Umbilical cord (tissue), 2 donors: ENCODE results near the gene CDH18. TPM values are rescaled to one million over a fixed set of nuclear protein-coding genes. Genes with fewer than 3 reads are reported as not detected.

Experiments used
- DNase-seq: peaks from one replicate; pipeline ENCODE4 v3.0.0-alpha.2; 2015; ENCODE audit warnings: low spot score
- total RNA-seq: library from RNA; depleted of rRNA; stranded (reverse); fragments of >200 nt; gene quantifications from one replicate; pipeline ENCODE4 v1.2.3, GENCODE V29; 2014; ENCODE audit warnings: low replicate concordance; ENCODE audit not compliant: insufficient read depth

Gene CDH18
- total RNA-seq, 1 donor from 2014 or later = 4.3 TPM

DNA sequence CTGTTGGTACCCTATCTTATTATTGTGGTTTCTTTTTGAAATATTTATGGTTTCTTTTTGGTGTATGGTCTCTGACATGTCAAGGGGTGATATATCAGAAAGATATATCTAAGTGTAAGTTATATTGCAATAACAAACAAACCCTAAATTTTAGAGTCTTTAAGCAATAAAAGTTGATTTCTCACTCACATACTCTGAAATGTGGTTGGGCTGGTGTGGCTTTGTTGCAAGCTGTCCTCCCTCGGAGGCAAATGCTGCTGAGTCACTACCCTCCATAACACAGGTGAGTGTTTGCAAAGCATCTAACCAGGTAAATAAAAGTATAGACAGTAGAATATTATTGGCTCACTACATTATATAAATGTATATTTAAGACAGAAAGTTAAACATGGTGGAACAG, 253.2 kb downstream of the CDH18 start:
- DNase-seq = no peak

- DNase-seq = no peak
Measured at GRCh38 chr5:19733612-19734495, 254.1 kb downstream of the CDH18 start.

GRCh38 chr5:19728571-19728970, 259.4 kb downstream of the CDH18 start:
- peak; percentile 94 for DNase-seq

DNA sequence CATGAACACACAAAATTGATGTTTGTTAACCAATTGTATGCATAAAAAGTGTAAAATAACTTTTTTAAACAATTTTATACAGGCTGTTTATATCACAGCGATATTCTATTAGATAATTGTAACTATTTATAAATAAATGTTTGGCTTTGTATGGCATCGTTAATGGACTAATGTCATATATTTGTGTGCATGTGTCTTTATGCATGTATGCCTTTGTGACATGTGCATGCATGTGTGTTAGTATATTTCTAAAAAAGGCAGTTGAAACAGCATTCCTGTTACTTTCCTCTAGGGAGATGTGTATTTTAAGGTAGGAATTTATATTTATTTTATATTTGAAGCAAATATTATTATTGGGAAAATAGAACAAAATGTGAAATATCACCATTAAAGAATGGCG, 268.9 kb downstream of the CDH18 start:
- DNase-seq = no peak

GRCh38 chr5:19713740-19714139, 274.3 kb downstream of the CDH18 start:
- DNase-seq = no peak

- DNase-seq = no peak
Measured at GRCh38 chr5:19709403-19709802, 278.6 kb downstream of the CDH18 start.

DNA sequence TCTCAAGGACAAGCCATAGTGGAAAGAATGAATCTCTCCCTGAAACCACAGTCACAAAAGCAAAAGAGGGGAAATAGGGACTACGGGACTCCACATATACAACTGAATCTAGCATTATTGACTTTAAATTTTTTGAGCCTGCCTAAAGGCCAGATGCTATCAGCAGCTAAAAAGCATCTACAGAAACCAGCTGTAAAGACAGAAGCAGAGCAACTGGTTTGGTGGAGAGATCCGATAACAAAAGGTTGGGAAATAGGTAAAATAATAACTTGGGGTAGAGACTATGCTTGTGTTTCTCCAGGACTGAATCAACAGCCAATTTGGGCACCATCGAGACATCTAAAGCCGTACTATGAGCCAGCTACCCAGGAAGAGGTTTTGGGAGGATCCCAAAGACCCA, 281.2 kb downstream of the CDH18 start:
- peak; percentile 14 for DNase-seq

DNA sequence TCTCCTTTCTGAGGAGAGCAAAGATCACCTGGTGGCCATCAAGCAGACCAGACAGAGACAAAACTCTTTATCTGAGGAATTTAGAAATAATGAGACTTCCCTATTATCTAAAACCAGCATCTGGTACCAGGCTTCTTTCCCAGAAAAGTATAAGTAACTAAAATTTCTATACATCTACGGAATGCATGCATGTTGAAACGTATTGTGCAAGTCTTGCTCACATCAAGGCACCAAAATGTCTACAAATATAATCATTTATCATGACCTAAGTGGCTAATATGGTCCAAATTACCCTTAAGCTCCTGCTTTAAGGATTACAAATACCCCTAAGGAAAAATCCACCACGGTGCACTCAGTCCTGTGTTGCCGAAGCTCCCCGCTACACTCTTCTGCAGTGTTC, 286.3 kb downstream of the CDH18 start:
- no peak for DNase-seq

DNA sequence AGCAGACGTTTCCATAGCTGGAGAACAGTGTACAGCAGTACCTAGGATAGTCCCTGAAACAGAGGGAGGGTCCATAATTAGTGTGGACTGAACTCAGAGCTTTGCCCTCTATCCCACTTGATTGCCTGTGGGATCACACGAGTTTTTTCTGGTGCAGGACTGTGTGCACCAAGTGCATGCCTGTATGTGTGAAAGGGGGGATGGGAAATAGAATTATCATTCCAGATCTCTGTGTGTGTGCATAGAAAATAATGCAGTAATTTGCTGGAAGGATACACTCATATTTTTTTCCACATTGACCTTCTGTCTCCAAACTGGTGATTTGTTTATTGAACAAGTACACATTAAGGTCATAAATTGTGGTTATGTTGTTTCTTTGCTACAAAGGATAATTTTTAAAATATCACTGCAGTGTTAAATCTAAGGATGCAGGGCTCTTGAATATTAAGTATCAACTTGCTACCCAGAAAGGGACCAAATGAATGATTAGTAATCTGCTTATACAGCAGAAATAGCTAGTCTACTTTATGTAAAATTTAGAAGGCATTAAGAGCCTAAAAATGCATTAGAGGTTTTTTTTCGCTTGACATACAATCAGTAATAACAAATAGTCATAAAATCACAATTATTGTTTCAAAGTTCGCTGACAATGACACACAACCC, 292.9 kb downstream of the CDH18 start:
- DNase-seq = no peak

DNA sequence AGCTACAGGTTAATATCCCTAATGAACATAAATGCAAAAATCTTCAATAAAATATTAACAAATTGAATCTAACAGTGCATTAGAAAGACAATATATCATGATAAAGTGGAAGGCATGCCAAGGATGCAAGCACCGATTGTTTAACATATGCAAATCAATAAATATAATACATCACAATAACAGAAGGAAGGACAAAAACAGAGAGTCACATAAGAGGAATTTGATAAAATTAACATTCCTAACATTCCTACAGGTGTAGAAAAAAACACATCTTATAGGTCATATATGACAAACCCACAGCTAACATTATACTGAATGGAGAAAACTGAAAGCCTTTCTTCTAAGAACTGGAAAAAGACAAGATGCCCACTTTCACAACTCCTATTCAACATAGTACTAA, 297.0 kb downstream of the CDH18 start:
- DNase-seq = no peak

DNA sequence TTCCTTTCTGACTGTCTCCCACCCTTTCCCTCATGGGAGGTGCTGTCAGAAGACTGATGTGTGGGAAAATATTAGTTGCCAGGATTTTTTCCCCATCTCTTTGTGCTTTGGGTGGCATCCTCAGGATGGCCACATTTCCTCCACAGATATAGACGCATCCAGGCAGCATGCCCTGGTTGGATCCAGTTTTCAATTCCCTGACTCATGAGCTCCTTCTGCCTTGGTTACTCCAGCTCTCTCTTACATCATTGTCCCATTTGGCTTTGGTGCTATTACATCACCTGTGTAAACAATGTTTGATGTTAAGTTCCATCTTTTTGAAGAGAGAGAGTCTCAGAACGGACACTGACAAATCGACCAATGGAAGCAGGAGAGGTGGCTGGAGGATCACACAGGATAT, 302.5 kb downstream of the CDH18 start:
- no peak for DNase-seq

DNA sequence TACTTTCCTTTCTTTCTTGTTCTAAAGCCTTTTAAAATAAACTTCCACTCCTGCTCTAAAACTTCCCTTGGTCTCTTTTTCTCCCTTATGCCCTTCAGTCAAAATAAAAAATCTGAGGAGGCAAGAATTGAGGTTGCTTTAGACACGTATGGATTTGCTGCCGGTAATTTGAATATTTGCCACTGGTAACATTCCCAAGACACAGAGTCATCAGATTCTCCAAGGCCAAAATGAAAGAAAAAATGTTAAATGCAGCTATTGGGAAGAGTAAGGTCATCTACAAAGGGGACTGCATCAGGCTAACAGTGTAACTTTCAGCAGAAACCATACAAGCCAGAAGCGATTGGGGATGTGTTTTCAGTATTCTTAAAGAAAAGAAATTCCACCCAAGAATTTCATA, 311.1 kb downstream of the CDH18 start:
- DNase-seq = no peak

DNA sequence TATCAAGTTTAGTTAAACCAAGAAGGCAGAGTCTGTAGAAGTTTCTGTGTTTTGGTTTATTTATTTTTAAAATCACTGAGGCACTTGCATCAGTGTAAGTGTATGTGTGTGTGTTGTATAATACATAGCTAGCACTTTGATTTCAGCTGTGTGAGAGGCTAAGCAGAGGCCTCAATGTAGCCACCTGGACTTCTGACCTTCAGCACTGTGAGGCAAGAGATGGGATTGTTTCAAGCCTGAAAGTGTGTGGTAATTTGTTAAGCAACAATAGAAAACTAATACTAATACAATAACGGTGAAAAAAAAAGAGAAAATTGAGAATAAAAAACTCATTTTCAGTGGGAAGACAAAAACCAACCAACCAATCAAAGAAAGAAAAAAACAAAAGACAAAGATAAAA, 327.3 kb downstream of the CDH18 start:
- no peak for DNase-seq

GRCh38 chr5:19655627-19656026, 332.4 kb downstream of the CDH18 start:
- DNase-seq = no peak

- no peak for DNase-seq
Measured at GRCh38 chr5:19638461-19638860, 349.5 kb downstream of the CDH18 start.

DNA sequence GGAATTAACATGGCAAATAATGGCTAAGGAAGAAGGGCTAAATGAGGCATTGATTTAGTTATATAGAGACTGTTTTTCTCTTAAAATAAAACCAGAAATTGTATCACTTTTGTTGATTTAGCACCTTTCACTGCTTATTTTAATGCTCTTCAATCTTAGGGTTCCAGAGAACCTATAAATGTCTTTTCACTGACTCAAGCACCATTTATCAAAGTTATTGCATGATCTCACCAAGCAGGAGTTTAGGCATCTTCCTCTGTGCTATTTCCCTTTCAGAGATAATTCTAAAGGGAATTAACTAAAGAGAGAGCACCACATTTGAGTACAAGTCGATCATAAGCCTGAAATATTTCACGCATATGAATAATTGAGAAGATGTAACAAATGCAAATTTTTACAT, 357.1 kb downstream of the CDH18 start:
- peak; percentile 20 for DNase-seq

DNA sequence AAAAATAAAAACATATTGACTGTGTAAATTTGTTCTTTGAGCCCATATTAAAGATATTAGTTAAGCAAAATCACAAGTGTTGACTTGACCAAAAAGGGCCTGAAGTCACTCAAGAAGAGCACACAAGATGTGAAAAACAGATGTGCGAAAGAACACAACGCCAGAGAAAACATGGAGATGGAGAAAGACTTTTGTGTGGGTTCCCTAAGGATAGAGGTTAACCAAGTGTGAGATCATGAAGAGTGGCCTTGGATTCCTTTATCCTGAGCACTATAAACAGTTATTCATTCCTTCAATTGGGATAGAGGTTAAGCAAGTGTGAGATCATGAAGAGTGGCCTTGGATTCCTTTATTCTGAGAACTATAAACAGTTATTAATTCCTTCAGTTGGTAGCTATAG, 361.8 kb downstream of the CDH18 start:
- no peak for DNase-seq

DNA sequence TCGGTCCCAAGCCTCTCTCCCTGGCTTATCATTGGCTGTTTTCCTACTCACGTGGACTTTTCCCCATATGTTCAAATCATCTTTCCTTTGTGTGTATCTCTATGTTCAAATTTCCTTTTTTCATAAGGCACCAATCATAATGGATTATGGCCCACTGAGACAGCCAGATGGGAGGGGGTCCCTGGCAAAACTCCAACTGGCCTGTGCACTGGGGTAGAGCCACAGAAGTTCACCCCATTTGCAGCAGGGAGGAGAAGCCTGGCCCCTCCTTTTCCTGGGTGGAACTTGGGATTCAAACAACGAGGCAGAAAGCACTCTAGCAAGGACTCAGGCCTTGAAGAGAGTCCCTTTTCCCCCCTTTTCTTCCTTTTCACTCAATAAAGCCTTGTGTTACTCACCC, 362.4 kb downstream of the CDH18 start:
- DNase-seq = no peak

GRCh38 chr5:19619571-19619970, 368.4 kb downstream of the CDH18 start:
- no peak for DNase-seq

- no peak for DNase-seq
Measured at GRCh38 chr5:19616701-19617215, 371.2 kb downstream of the CDH18 start.

GRCh38 chr5:19615661-19616060, 372.3 kb downstream of the CDH18 start:
- DNase-seq = no peak

DNA sequence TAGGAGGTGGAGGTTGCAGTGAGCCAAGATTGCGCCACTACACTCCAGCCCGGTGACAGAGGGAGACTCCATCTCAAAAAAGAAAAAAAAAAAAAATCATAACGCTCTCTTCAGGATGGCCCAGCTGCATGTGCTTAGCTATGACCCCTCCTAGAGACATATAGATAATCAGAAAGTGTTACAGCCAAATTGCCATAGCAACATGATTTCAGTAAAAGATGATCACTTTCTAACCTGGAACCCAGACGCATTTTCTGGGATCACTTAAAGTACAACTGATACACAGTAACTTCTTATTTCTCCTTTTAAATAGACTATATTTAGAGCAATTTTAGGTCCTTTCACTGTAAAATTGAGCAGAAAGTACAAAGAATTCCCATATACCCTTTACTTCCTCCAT, 372.9 kb downstream of the CDH18 start:
- DNase-seq = no peak

- DNase-seq = peak; percentile 3
Measured at GRCh38 chr5:19608444-19609002, 379.5 kb downstream of the CDH18 start.
